Cardiac fibroblast (primary cell): ENCODE results near the gene LTBP1.
"Not testable (repeated sequence)": the region's sequence is repeated elsewhere in the genome, so short reads cannot be mapped to it uniquely, and the experiment has no call there.

Experiments used
- DNase-seq, 2 donors: peaks; one replicate each; pipeline versions ENCODE4 v3.0.0 to v3.0.0-alpha.2; 2010; ENCODE audit warnings: low read depth in 2 of 2
- H3K4me3 ChIP-seq, 2 donors: replicated peaks in 1 of 2; 1 replicate in 1 of 2; 2 replicates in 1 of 2; pipeline ENCODE4 v1.5.1; 2011; ENCODE audit warnings: low read depth in 2 of 2, low read length in 2 of 2, mild to moderate bottlenecking in 2 of 2, moderate library complexity in 1 of 2
- TF ChIP-seq, protein P1 (sequence below): IDR thresholded peaks from one replicate; pipeline ENCODE4 v1.5.1; 2011; ENCODE audit warnings: low read depth, mild to moderate bottlenecking, low read length, inconsistent platforms

LTBP1 gene

GRCh38 chr2:33168425-33168824, 221.7 kb downstream of the LTBP1 start:
- TF ChIP-seq, protein P1, sequence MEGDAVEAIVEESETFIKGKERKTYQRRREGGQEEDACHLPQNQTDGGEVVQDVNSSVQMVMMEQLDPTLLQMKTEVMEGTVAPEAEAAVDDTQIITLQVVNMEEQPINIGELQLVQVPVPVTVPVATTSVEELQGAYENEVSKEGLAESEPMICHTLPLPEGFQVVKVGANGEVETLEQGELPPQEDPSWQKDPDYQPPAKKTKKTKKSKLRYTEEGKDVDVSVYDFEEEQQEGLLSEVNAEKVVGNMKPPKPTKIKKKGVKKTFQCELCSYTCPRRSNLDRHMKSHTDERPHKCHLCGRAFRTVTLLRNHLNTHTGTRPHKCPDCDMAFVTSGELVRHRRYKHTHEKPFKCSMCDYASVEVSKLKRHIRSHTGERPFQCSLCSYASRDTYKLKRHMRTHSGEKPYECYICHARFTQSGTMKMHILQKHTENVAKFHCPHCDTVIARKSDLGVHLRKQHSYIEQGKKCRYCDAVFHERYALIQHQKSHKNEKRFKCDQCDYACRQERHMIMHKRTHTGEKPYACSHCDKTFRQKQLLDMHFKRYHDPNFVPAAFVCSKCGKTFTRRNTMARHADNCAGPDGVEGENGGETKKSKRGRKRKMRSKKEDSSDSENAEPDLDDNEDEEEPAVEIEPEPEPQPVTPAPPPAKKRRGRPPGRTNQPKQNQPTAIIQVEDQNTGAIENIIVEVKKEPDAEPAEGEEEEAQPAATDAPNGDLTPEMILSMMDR, result no peak

DNA sequence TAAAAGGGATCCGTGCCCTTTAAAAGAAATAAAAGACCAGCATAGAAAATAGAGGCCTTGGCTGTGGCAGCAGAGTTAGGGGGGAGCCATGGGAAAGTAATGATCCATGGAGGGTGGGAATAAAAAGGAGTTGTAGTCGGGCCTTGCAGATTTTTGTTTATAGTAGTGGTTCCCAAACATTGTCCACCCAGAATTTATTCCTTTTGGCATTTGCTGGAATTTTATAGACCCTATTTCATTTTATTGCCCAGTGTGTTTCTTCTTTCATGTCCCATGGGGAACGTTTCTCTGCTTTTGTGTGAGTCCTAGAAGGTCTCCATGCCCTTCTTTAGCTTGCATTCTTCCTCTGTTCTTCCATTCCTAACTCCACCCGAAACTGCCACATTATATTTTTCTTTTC, 222.2 kb downstream of the LTBP1 start:
- TF ChIP-seq, protein P1, result no peak
- DNase-seq, result no peak
- H3K4me3 ChIP-seq, result no peak overlapping the region

More at GRCh38 chr2:33168425-33168824, 221.7 kb downstream of the LTBP1 start:
- no peak overlapping the region for H3K4me3 ChIP-seq
- no peak for DNase-seq

GRCh38 chr2:33170251-33170650, 223.5 kb downstream of the LTBP1 start:
- H3K4me3 ChIP-seq, DNase-seq: not testable (repeated sequence)

DNA sequence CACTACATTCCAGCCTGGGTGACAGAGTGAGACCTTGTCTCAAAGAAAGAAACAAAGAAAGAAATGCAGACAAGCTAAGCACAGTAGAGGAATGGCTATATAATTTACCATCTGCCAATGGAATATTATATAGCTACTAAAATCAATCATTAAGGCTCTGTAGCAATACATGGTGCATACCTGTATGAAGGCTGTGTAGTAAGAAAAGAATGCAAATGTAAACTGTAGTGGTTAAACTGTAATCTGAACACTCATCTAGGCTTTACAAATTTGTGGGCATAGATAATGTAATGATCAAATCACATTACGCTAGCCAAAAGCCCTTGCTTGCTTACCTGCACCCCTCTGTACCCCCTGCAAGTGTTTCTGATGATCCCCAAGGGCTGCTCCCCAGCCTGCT, 230.9 kb downstream of the LTBP1 start:
- DNase-seq, result no peak
- H3K4me3 ChIP-seq, result no peak overlapping the region
- TF ChIP-seq, protein P1, result no peak

- TF ChIP-seq, protein P1, result no peak
These were observed 231.5 kb downstream of the LTBP1 start for GRCh38 chr2:33178209-33178608.

GRCh38 chr2:33180915-33181314, 234.2 kb downstream of the LTBP1 start:
- no peak overlapping the region for H3K4me3 ChIP-seq
- DNase-seq, result no peak
- TF ChIP-seq, protein P1, result no peak

More at GRCh38 chr2:33178209-33178608, 231.5 kb downstream of the LTBP1 start:
- no peak overlapping the region for H3K4me3 ChIP-seq
- DNase-seq, result no peak

- TF ChIP-seq, protein P1, result no peak
- no peak for DNase-seq
- H3K4me3 ChIP-seq, result no peak overlapping the region
These were observed 234.7 kb downstream of the LTBP1 start for GRCh38 chr2:33181466-33181865.
